GM18870 (cell line): Measurements from ENCODE around the gene ROCK2.

ENCODE experiments used
- ATAC-seq: cut with Tn5 transposase; IDR thresholded peaks from one replicate; pipeline ENCODE4 v1.9.1; 2021; ENCODE audit warnings: moderate library complexity; ENCODE audit not compliant: unreplicated experiment

Gene ROCK2

GRCh38 chr2:11132036-11132671, 212.3 kb downstream of the ROCK2 start:
- ATAC-seq: no peak

- ATAC-seq: no peak
Measured at GRCh38 chr2:11131166-11131920, 213.1 kb downstream of the ROCK2 start.
